ENCODE results near the gene HELZ.
A peak's percentile ranks its signal among the peaks of the same experiment; 100 is the strongest.
"Not testable (repeated sequence)": the region's sequence is repeated elsewhere in the genome, so short reads cannot be mapped to it uniquely, and the experiment has no call there.

HELZ gene

DNA sequence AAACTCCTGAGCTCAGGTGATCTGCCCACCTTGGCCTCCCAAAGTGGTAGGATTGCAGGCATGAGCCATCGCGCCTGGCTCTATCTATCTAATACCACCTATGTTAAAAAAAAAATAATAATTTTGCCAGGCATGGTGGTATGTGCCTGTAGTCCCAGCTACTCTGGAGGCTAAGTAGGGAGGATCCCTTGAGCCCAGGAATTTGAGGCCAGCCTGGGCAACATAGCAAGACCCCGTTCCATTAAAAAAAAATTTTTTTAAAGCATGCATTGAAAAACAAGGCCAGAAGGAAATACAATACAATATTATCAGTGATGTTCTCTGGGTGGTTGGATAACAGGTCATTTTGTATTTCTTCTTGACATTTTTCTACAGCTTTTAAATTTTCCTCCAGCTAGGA is 45.2 kb upstream of the HELZ start:
- H3K79me2 ChIP-seq (ENCODE audit: insufficient read depth, low read length): no peaks in the 10 kb centered on the region
- no peak overlapping the region for H3K27ac ChIP-seq (ENCODE audit: low read depth, low read length, poor library complexity, severe bottlenecking)
- H3K4me3 ChIP-seq (ENCODE audit: low read depth, low read length, poor library complexity, severe bottlenecking): no peak overlapping the region
- TF ChIP-seq EZH2 (IDR thresholded peaks at IDR 0.05; ENCODE audit: borderline replicate concordance, low read length): no peak
- TF ChIP-seq, protein P1, sequence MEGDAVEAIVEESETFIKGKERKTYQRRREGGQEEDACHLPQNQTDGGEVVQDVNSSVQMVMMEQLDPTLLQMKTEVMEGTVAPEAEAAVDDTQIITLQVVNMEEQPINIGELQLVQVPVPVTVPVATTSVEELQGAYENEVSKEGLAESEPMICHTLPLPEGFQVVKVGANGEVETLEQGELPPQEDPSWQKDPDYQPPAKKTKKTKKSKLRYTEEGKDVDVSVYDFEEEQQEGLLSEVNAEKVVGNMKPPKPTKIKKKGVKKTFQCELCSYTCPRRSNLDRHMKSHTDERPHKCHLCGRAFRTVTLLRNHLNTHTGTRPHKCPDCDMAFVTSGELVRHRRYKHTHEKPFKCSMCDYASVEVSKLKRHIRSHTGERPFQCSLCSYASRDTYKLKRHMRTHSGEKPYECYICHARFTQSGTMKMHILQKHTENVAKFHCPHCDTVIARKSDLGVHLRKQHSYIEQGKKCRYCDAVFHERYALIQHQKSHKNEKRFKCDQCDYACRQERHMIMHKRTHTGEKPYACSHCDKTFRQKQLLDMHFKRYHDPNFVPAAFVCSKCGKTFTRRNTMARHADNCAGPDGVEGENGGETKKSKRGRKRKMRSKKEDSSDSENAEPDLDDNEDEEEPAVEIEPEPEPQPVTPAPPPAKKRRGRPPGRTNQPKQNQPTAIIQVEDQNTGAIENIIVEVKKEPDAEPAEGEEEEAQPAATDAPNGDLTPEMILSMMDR (IDR thresholded peaks at IDR 0.05; ENCODE audit: low read length): no peak
- H3K9me3 ChIP-seq (ENCODE audit: low read length): no peaks in the 10 kb centered on the region
- no peak overlapping the region for H3K9ac ChIP-seq (ENCODE audit: low read length)
- H2AFZ ChIP-seq (ENCODE audit: low read length): no peak overlapping the region
- peaks cover 19% of the 10 kb centered on the region for H3K4me1 ChIP-seq (ENCODE audit: insufficient read depth, low read length, severe bottlenecking)
- no peaks in the 10 kb centered on the region for H3K9me2 ChIP-seq (ENCODE audit: low read depth, low read length)
- no peak overlapping the region for H3K4me2 ChIP-seq (ENCODE audit: low read length)
- no peaks in the 10 kb centered on the region for H3K36me3 ChIP-seq (ENCODE audit: insufficient read depth, low read length)
- no peaks in the 10 kb centered on the region for H3F3A ChIP-seq (ENCODE audit: insufficient read depth, low read length)
- no peaks in the 10 kb centered on the region for H4K20me1 ChIP-seq (ENCODE audit: insufficient read depth, low read length)
- H3K27me3 ChIP-seq (ENCODE audit: insufficient read depth, low read length): no peaks in the 10 kb centered on the region

DNA sequence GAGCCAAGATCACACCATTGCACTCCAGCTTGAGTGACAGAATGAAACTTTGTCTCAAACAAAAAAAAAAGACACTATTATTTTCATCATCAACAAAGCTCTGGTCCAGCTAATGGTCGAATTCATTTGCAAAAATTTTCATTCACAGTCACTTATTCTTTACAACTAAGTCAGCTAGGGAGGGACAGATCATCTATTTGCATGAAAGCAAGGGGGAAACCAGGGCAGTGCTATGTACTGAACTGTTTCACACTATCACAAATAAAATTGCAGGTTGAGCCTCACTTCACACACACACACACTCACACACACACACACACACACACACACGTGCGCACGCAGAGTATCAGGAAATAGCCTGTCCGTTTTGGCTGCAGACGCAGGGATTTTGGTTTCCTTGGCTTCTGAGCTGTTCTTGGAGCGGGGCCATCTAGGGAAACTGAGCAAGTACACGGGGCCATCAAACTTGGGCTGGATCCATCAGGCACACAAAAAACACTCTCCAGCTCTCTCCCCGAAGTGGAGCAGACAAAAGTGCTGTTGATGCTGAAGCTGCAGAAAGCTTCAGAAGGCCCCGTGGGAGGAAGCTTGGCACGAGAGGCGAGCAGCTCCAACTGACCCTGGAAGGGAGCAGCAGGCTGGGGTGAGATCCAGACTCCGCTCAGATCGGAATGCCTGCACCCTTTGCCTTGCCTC is 44.3 kb upstream of the HELZ start:
- Histone ChIP-seq H3K36me3 (ENCODE audit: insufficient read depth, low read length) (no peaks in the 10 kb centered on the region), H3K27ac (ENCODE audit: low read depth, low read length, poor library complexity, severe bottlenecking) (no peak overlapping the region), H3K27me3 (ENCODE audit: insufficient read depth, low read length) (no peaks in the 10 kb centered on the region), H3K9me3 (ENCODE audit: low read length) (no peaks in the 10 kb centered on the region), H3K9me2 (ENCODE audit: low read depth, low read length) (no peaks in the 10 kb centered on the region), H3K79me2 (ENCODE audit: insufficient read depth, low read length) (no peaks in the 10 kb centered on the region), H3K4me3 (ENCODE audit: low read depth, low read length, poor library complexity, severe bottlenecking) (no peak overlapping the region), H3K9ac (ENCODE audit: low read length) (no peak overlapping the region), H4K20me1 (ENCODE audit: insufficient read depth, low read length) (no peaks in the 10 kb centered on the region), H3K4me1 (ENCODE audit: insufficient read depth, low read length, severe bottlenecking) (peaks cover 19% of the 10 kb centered on the region), H3F3A (ENCODE audit: insufficient read depth, low read length) (no peaks in the 10 kb centered on the region), H3K4me2 (ENCODE audit: low read length) (peak overlapping the region; percentile 23; the same call in 1 of the 2 replicates), H2AFZ (ENCODE audit: low read length) (no peak overlapping the region)
- TF ChIP-seq, protein P1 (IDR thresholded peaks at IDR 0.05; ENCODE audit: low read length): no peak
- TF ChIP-seq EZH2 (IDR thresholded peaks at IDR 0.05; ENCODE audit: borderline replicate concordance, low read length): no peak

DNA sequence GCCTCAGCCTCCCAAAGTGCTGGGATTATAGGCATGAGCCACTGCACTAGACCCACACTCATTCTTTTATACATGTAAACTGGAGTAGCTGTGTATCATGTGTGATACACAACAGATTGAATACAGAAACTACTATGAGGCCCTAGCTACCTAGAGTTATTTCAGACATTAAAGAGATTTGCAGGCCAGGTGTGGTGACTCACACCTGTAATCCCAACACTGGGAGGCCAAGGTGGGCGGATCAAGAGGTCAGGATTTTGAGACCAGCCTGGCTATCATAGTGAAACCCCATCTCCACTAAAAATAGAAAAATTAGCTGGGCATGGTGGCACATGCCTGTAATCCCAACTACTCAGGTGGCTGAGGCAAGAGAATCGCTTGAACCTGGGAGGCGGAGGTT is 41.8 kb upstream of the HELZ start:
- H3K36me3 ChIP-seq (ENCODE audit: insufficient read depth, low read length); H4K20me1 ChIP-seq (ENCODE audit: insufficient read depth, low read length); H3K9me3 ChIP-seq (ENCODE audit: low read length); H3K79me2 ChIP-seq (ENCODE audit: insufficient read depth, low read length); H3K27ac ChIP-seq (ENCODE audit: low read depth, low read length, poor library complexity, severe bottlenecking); H3K9me2 ChIP-seq (ENCODE audit: low read depth, low read length); H3K9ac ChIP-seq (ENCODE audit: low read length); H3K4me3 ChIP-seq (ENCODE audit: low read depth, low read length, poor library complexity, severe bottlenecking); H3K27me3 ChIP-seq (ENCODE audit: insufficient read depth, low read length); H2AFZ ChIP-seq (ENCODE audit: low read length); H3K4me2 ChIP-seq (ENCODE audit: low read length); H3F3A ChIP-seq (ENCODE audit: insufficient read depth, low read length): not testable (repeated sequence)
- peaks cover 13% of the 10 kb centered on the region for H3K4me1 ChIP-seq (ENCODE audit: insufficient read depth, low read length, severe bottlenecking)

DNA sequence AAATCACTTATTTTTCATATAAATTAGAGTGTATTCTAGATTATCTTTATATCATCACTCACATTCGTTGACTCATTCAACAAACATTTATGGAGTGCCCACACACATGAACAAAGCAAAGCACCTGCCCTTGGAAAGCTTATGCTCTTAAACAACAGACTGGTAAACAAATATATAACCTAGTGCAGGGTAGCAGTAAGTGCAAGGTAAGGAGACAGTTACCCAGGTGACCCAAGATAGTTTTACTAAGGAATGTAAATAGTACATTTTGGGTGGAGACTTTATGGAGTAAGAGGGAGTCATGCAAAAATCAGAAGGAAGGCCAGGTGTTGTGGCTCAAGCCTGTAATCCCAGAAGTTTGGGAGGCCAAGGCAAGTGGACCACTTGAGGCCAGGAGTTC is 40.4 kb upstream of the HELZ start:
- Histone ChIP-seq H3K9me3 (ENCODE audit: low read length) (no peaks in the 10 kb centered on the region), H3K79me2 (ENCODE audit: insufficient read depth, low read length) (no peaks in the 10 kb centered on the region), H3K4me2 (ENCODE audit: low read length) (no peak overlapping the region), H3K9me2 (ENCODE audit: low read depth, low read length) (no peaks in the 10 kb centered on the region), H3K36me3 (ENCODE audit: insufficient read depth, low read length) (no peaks in the 10 kb centered on the region), H3F3A (ENCODE audit: insufficient read depth, low read length) (no peaks in the 10 kb centered on the region), H2AFZ (ENCODE audit: low read length) (no peak overlapping the region), H3K27ac (ENCODE audit: low read depth, low read length, poor library complexity, severe bottlenecking) (no peak overlapping the region), H3K27me3 (ENCODE audit: insufficient read depth, low read length) (no peaks in the 10 kb centered on the region), H3K9ac (ENCODE audit: low read length) (no peak overlapping the region), H4K20me1 (ENCODE audit: insufficient read depth, low read length) (no peaks in the 10 kb centered on the region), H3K4me1 (ENCODE audit: insufficient read depth, low read length, severe bottlenecking) (peaks cover 13% of the 10 kb centered on the region), H3K4me3 (ENCODE audit: low read depth, low read length, poor library complexity, severe bottlenecking) (no peak overlapping the region)
- TF ChIP-seq, protein P1 (IDR thresholded peaks at IDR 0.05; ENCODE audit: low read length): no peak
- no peak for TF ChIP-seq EZH2 (IDR thresholded peaks at IDR 0.05; ENCODE audit: borderline replicate concordance, low read length)

Measured in OCI-LY1 (cell line).